GM23338 (cell line): ENCODE results near the gene MAST3. TPM values are rescaled to one million over a fixed set of nuclear protein-coding genes. Genes with fewer than 3 reads are reported as not detected.

Experiments used
- ATAC-seq: fragments of 200-7000 bp; cut with Tn5 transposase; 3 replicates; pipeline ENCODE4 v1.9.1; 2020
- DNase-seq: peaks from one replicate; pipeline ENCODE4 v3.0.0-alpha.2; 2015; ENCODE audit warnings: low spot score
- H2AFZ ChIP-seq: fragments of 200-600 bp; sonication (generic); 2 replicates; pipeline ENCODE4 v1.8.0; 2016; ENCODE audit warnings: antibody characterized with exemption, mild to moderate bottlenecking, moderate library complexity
- H3F3A ChIP-seq: fragments of 200-600 bp; sonication (generic); replicated peaks from 2 replicates; pipeline ENCODE4 v1.8.0; 2017; ENCODE audit warnings: antibody characterized with exemption, mixed run types, low read depth
- H3K27ac ChIP-seq: fragments of 200-600 bp; sonication (generic); 2 replicates; pipeline ENCODE4 v1.6.1; 2016; ENCODE audit warnings: low read depth
- H3K27me3 ChIP-seq: fragments of 200-600 bp; sonication (generic); 2 replicates; pipeline ENCODE4 v1.8.0; 2016; ENCODE audit warnings: mild to moderate bottlenecking, mixed run types, moderate library complexity; ENCODE audit not compliant: insufficient read depth
- H3K36me3 ChIP-seq: fragments of 200-600 bp; sonication (generic); 2 replicates; pipeline ENCODE4 v1.8.0; 2016; ENCODE audit warnings: mild to moderate bottlenecking; ENCODE audit not compliant: insufficient read depth
- H3K4me1 ChIP-seq: fragments of 200-600 bp; sonication (generic); 2 replicates; pipeline ENCODE4 v1.8.0; 2016; ENCODE audit warnings: mild to moderate bottlenecking, moderate library complexity; ENCODE audit not compliant: insufficient read depth
- H3K4me2 ChIP-seq: fragments of 200-600 bp; sonication (generic); 2 replicates; pipeline ENCODE4 v1.7.1; 2017; ENCODE audit warnings: mixed run types
- H3K4me3 ChIP-seq: fragments of 200-600 bp; sonication (generic); 2 replicates; pipeline ENCODE4 v1.6.1; 2016; ENCODE audit warnings: mixed run types
- H3K79me2 ChIP-seq: fragments of 200-600 bp; sonication (generic); replicated peaks from 2 replicates; pipeline ENCODE4 v1.8.0; 2017; ENCODE audit warnings: mild to moderate bottlenecking; ENCODE audit not compliant: insufficient read depth
- H3K9me2 ChIP-seq: fragments of 200-600 bp; sonication (generic); 2 replicates; pipeline ENCODE4 v1.8.0; 2017; ENCODE audit not compliant: insufficient read depth
- H4K20me1 ChIP-seq: fragments of 200-600 bp; sonication (generic); replicated peaks from 2 replicates; pipeline ENCODE4 v1.8.0; 2017; ENCODE audit warnings: mild to moderate bottlenecking; ENCODE audit not compliant: insufficient read depth
- H3K27ac Mint-ChIP-seq: 2 replicates; pipeline ENCODE4 v1.8.0; 2020; ENCODE audit warnings: inconsistent platforms, mild to moderate bottlenecking, moderate library complexity, mixed read lengths
- H3K27me3 Mint-ChIP-seq: 3 replicates; pipeline ENCODE4 v1.8.0; 2022; ENCODE audit warnings: low read depth, mild to moderate bottlenecking, moderate library complexity, mixed read lengths, inconsistent platforms; ENCODE audit not compliant: insufficient read depth, poor library complexity
- H3K36me3 Mint-ChIP-seq: 3 replicates; pipeline ENCODE4 v1.8.0; 2021; ENCODE audit warnings: low read depth, mild to moderate bottlenecking, inconsistent platforms, moderate library complexity, mixed read lengths
- H3K4me1 Mint-ChIP-seq: 3 replicates; pipeline ENCODE4 v1.8.0; 2020; ENCODE audit warnings: mild to moderate bottlenecking, inconsistent platforms, mixed read lengths
- H3K4me3 Mint-ChIP-seq: 3 replicates; pipeline ENCODE4 v1.8.0; 2021; ENCODE audit warnings: moderate library complexity, mild to moderate bottlenecking, inconsistent platforms, mixed read lengths
- H3K9me3 Mint-ChIP-seq: 3 replicates; pipeline ENCODE4 v1.8.0; 2020; ENCODE audit warnings: moderate library complexity, mild to moderate bottlenecking, inconsistent platforms, mixed read lengths
- CREB1 ChIP-seq: fragments of 250-450 bp; sonication (Bioruptor Pico); IDR thresholded peaks from 2 replicates; pipeline ENCODE4 v1.5.0; 2020; ENCODE audit warnings: low read depth, mild to moderate bottlenecking, moderate library complexity
- EZH2 ChIP-seq: fragments of 200-600 bp; sonication (generic); IDR thresholded peaks from one replicate; pipeline ENCODE4 v1.8.0; 2017; ENCODE audit warnings: antibody characterized with exemption, mild to moderate bottlenecking, low read depth; ENCODE audit not compliant: unreplicated experiment
- EZH2phosphoT487 ChIP-seq: fragments of 200-600 bp; sonication (generic); IDR thresholded peaks from one replicate; pipeline ENCODE4 v1.8.1; 2018; ENCODE audit warnings: antibody characterized with exemption; ENCODE audit not compliant: unreplicated experiment
- JUNB ChIP-seq: IDR thresholded peaks from one replicate; pipeline ENCODE4 v1.6.1; 2016; ENCODE audit warnings: antibody characterized with exemption; ENCODE audit not compliant: unreplicated experiment
- NANOG ChIP-seq: IDR thresholded peaks from 2 replicates; pipeline ENCODE4 v1.6.1; 2016; ENCODE audit warnings: antibody characterized with exemption, borderline replicate concordance
- POLR2AphosphoS5 ChIP-seq: IDR thresholded peaks from 2 replicates; pipeline ENCODE4 v1.6.1; 2016; ENCODE audit warnings: antibody characterized with exemption, low read depth
- STAT1 ChIP-seq: IDR thresholded peaks from one replicate; pipeline ENCODE4 v1.6.1; 2016; ENCODE audit warnings: antibody characterized with exemption; ENCODE audit not compliant: unreplicated experiment
- ZNF331 ChIP-seq: fragments of 250-450 bp; sonication (Bioruptor Pico); IDR thresholded peaks from 2 replicates; pipeline ENCODE4 v1.5.0; 2020; ENCODE audit warnings: low read depth, mild to moderate bottlenecking, moderate library complexity
- polyA plus RNA-seq: library from polyadenylated mRNA; unstranded; fragments of >200 nt; fragmentation: Nextera tagmentation; extraction: Ambion mirVana; gene quantifications from 2 replicates; pipeline ENCODE4 v1.2.1, GENCODE V29; 2016
- total RNA-seq: library from RNA; depleted of rRNA; stranded (reverse); fragments of >200 nt; shearing (Covaris generic); gene quantifications from 2 replicates; pipeline ENCODE4 v1.2.3, GENCODE V29; 2014
- TF ChIP-seq, protein P1 (sequence below): fragments of 250-450 bp; sonication (Bioruptor Pico); IDR thresholded peaks from 2 replicates; pipeline ENCODE4 v1.5.0; 2020; ENCODE audit warnings: mild to moderate bottlenecking, moderate library complexity
- TF ChIP-seq, protein P2 (sequence below): IDR thresholded peaks from one replicate; pipeline ENCODE4 v1.6.1; 2018; ENCODE audit warnings: antibody characterized with exemption; ENCODE audit not compliant: unreplicated experiment
- TF ChIP-seq, protein P3 (sequence below): IDR thresholded peaks from 2 replicates; pipeline ENCODE4 v1.6.1; 2016; ENCODE audit warnings: antibody characterized with exemption
- TF ChIP-seq, protein P4 (sequence below), 2 experiments: fragments of 200-600 bp in 1 of 2; sonication (generic) in 1 of 2; conservative IDR thresholded peaks; 2 replicates each; pipeline versions ENCODE4 v1.5.1 to v1.6.1; 2016 to 2017; ENCODE audit warnings: antibody characterized with exemption in 2 of 2, low read depth in 2 of 2, mild to moderate bottlenecking in 2 of 2, moderate library complexity in 1 of 2

The MAST3 gene
- total and polyA plus RNA-seq, 2 experiments from 2014 or later, result 5.6 to 8.8 TPM

DNA sequence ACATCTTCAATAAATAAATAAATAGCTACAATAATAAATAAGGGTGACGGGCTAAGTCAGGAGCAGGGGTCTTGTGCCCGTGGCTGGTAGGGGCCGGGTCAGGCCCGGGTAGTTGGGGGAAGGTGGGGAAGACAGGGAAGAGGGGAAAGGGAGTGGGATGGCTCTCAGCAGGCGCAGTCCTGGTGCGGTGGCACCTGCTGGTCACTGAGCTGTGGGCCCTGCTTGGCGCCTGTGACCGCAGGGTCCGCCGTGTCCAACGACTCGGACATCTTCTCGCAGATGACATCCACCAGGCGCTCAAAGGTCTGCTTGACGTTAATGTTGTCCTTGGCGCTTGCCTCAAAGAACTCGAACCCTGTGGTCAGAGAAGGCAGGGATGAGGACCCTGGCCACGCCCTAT lies 99.7 kb downstream of the MAST3 start:
- Mint-ChIP-seq H3K9me3 (peaks cover 4% of the 10 kb centered on the region; the same call in 1 of the 3 replicates), H3K36me3 (peaks cover 42% of the 10 kb centered on the region), H3K27ac (no peak overlapping the region), H3K4me1 (peaks cover 13% of the 10 kb centered on the region; the same call in 2 of the 3 replicates), H3K4me3 (no peak overlapping the region), H3K27me3 (peaks cover 22% of the 10 kb centered on the region)
- Histone ChIP-seq H3K79me2 (peaks cover 12% of the 10 kb centered on the region), H3K4me1 (peaks cover 8% of the 10 kb centered on the region; the same call in 1 of the 2 replicates), H3F3A (peaks cover 20% of the 10 kb centered on the region; the same call in 1 of the 2 replicates), H3K27me3 (no peaks in the 10 kb centered on the region), H3K4me2 (no peak overlapping the region), H3K36me3 (peaks cover 11% of the 10 kb centered on the region; the same call in 1 of the 2 replicates), H3K27ac (no peak overlapping the region), H3K4me3 (no peak overlapping the region), H4K20me1 (peaks cover 19% of the 10 kb centered on the region), H3K9me2 (no peaks in the 10 kb centered on the region), H2AFZ (no peak overlapping the region)
- ATAC-seq, result no peak
- DNase-seq, result no peak
- TF ChIP-seq CREB1 (no peak), EZH2 (no peak), POLR2AphosphoS5 (no peak), STAT1 (no peak), NANOG (no peak), EZH2phosphoT487 (no peak), ZNF331 (CRISPR knock-in tag) (no peak), JUNB (no peak)
- TF ChIP-seq, protein P1, sequence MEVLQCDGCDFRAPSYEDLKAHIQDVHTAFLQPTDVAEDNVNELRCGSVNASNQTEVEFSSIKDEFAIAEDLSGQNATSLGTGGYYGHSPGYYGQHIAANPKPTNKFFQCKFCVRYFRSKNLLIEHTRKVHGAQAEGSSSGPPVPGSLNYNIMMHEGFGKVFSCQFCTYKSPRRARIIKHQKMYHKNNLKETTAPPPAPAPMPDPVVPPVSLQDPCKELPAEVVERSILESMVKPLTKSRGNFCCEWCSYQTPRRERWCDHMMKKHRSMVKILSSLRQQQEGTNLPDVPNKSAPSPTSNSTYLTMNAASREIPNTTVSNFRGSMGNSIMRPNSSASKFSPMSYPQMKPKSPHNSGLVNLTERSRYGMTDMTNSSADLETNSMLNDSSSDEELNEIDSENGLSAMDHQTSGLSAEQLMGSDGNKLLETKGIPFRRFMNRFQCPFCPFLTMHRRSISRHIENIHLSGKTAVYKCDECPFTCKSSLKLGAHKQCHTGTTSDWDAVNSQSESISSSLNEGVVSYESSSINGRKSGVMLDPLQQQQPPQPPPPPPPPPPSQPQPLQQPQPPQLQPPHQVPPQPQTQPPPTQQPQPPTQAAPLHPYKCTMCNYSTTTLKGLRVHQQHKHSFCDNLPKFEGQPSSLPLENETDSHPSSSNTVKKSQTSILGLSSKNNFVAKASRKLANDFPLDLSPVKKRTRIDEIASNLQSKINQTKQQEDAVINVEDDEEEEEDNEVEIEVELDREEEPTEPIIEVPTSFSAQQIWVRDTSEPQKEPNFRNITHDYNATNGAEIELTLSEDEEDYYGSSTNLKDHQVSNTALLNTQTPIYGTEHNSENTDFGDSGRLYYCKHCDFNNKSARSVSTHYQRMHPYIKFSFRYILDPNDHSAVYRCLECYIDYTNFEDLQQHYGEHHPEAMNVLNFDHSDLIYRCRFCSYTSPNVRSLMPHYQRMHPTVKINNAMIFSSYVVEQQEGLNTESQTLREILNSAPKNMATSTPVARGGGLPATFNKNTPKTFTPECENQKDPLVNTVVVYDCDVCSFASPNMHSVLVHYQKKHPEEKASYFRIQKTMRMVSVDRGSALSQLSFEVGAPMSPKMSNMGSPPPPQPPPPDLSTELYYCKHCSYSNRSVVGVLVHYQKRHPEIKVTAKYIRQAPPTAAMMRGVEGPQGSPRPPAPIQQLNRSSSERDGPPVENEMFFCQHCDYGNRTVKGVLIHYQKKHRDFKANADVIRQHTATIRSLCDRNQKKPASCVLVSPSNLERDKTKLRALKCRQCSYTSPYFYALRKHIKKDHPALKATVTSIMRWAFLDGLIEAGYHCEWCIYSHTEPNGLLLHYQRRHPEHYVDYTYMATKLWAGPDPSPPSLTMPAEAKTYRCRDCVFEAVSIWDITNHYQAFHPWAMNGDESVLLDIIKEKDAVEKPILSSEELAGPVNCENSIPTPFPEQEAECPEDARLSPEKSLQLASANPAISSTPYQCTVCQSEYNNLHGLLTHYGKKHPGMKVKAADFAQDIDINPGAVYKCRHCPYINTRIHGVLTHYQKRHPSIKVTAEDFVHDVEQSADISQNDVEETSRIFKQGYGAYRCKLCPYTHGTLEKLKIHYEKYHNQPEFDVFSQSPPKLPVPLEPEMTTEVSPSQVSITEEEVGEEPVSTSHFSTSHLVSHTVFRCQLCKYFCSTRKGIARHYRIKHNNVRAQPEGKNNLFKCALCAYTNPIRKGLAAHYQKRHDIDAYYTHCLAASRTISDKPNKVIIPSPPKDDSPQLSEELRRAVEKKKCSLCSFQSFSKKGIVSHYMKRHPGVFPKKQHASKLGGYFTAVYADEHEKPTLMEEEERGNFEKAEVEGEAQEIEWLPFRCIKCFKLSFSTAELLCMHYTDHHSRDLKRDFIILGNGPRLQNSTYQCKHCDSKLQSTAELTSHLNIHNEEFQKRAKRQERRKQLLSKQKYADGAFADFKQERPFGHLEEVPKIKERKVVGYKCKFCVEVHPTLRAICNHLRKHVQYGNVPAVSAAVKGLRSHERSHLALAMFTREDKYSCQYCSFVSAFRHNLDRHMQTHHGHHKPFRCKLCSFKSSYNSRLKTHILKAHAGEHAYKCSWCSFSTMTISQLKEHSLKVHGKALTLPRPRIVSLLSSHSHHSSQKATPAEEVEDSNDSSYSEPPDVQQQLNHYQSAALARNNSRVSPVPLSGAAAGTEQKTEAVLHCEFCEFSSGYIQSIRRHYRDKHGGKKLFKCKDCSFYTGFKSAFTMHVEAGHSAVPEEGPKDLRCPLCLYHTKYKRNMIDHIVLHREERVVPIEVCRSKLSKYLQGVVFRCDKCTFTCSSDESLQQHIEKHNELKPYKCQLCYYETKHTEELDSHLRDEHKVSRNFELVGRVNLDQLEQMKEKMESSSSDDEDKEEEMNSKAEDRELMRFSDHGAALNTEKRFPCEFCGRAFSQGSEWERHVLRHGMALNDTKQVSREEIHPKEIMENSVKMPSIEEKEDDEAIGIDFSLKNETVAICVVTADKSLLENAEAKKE, result no peak
- TF ChIP-seq, protein P2, sequence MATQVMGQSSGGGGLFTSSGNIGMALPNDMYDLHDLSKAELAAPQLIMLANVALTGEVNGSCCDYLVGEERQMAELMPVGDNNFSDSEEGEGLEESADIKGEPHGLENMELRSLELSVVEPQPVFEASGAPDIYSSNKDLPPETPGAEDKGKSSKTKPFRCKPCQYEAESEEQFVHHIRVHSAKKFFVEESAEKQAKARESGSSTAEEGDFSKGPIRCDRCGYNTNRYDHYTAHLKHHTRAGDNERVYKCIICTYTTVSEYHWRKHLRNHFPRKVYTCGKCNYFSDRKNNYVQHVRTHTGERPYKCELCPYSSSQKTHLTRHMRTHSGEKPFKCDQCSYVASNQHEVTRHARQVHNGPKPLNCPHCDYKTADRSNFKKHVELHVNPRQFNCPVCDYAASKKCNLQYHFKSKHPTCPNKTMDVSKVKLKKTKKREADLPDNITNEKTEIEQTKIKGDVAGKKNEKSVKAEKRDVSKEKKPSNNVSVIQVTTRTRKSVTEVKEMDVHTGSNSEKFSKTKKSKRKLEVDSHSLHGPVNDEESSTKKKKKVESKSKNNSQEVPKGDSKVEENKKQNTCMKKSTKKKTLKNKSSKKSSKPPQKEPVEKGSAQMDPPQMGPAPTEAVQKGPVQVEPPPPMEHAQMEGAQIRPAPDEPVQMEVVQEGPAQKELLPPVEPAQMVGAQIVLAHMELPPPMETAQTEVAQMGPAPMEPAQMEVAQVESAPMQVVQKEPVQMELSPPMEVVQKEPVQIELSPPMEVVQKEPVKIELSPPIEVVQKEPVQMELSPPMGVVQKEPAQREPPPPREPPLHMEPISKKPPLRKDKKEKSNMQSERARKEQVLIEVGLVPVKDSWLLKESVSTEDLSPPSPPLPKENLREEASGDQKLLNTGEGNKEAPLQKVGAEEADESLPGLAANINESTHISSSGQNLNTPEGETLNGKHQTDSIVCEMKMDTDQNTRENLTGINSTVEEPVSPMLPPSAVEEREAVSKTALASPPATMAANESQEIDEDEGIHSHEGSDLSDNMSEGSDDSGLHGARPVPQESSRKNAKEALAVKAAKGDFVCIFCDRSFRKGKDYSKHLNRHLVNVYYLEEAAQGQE, result no peak
- TF ChIP-seq, protein P3, sequence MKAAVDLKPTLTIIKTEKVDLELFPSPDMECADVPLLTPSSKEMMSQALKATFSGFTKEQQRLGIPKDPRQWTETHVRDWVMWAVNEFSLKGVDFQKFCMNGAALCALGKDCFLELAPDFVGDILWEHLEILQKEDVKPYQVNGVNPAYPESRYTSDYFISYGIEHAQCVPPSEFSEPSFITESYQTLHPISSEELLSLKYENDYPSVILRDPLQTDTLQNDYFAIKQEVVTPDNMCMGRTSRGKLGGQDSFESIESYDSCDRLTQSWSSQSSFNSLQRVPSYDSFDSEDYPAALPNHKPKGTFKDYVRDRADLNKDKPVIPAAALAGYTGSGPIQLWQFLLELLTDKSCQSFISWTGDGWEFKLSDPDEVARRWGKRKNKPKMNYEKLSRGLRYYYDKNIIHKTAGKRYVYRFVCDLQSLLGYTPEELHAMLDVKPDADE, result no peak
- TF ChIP-seq, protein P4, sequence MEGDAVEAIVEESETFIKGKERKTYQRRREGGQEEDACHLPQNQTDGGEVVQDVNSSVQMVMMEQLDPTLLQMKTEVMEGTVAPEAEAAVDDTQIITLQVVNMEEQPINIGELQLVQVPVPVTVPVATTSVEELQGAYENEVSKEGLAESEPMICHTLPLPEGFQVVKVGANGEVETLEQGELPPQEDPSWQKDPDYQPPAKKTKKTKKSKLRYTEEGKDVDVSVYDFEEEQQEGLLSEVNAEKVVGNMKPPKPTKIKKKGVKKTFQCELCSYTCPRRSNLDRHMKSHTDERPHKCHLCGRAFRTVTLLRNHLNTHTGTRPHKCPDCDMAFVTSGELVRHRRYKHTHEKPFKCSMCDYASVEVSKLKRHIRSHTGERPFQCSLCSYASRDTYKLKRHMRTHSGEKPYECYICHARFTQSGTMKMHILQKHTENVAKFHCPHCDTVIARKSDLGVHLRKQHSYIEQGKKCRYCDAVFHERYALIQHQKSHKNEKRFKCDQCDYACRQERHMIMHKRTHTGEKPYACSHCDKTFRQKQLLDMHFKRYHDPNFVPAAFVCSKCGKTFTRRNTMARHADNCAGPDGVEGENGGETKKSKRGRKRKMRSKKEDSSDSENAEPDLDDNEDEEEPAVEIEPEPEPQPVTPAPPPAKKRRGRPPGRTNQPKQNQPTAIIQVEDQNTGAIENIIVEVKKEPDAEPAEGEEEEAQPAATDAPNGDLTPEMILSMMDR (conservative IDR thresholded peaks at IDR 0.05; ENCODE audit: low read depth in 2 of 2), result no peak
